Activated CD4-positive, alpha-beta T cell treated with anti-CD3 and anti-CD28 coated beads, Interleukin-2, amount 50 U/mL, for 16 hours (primary cell): Measurements from ENCODE around the gene TPRG1L.

Experiments used
- DNase-seq: peaks from one replicate; pipeline ENCODE4 v3.0.0-alpha.2; 2020

The TPRG1L gene

DNA sequence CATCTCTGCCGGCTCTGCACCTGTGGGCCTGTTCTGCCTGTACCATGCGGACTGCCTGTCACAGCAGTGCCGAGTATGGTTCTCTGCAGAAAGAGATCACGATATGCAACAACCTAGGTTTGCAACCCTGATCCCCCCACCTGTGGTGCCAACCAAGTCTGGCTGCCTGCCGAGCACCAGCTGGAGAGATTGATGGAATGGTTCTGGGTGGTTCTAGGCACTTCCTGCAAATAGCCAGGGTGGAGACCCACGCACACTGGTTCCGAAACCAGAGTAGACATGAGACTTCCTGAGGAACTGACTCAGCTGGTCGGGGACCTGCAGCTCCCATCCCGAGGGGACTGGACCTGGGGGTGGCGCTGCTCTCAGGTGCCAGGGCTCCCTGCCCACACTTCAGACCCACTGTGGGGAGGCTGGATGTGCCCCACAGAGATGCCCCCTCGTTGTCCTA lies 5.4 kb downstream of the TPRG1L start:
- DNase-seq: no peak

DNA sequence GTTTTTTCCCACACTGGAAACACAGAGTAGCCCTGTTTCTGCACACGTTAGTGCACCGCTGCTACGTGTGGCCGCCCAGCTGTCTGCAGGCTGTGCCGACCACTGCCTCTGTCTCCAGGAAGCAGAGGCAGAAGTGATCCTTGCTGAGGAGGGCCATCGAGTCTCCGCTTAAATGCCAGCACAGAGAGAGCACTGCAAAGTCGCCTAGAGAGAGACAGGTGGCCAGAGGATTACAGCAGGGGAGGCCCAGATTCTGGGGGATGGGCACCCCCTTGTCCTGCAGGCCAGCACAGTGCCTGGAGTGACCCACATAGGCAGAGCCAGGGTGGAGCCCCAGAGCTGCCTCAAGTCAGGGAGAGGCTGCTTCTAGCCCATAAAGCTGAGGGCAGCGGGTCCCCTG lies 6.1 kb downstream of the TPRG1L start:
- no peak for DNase-seq

DNA sequence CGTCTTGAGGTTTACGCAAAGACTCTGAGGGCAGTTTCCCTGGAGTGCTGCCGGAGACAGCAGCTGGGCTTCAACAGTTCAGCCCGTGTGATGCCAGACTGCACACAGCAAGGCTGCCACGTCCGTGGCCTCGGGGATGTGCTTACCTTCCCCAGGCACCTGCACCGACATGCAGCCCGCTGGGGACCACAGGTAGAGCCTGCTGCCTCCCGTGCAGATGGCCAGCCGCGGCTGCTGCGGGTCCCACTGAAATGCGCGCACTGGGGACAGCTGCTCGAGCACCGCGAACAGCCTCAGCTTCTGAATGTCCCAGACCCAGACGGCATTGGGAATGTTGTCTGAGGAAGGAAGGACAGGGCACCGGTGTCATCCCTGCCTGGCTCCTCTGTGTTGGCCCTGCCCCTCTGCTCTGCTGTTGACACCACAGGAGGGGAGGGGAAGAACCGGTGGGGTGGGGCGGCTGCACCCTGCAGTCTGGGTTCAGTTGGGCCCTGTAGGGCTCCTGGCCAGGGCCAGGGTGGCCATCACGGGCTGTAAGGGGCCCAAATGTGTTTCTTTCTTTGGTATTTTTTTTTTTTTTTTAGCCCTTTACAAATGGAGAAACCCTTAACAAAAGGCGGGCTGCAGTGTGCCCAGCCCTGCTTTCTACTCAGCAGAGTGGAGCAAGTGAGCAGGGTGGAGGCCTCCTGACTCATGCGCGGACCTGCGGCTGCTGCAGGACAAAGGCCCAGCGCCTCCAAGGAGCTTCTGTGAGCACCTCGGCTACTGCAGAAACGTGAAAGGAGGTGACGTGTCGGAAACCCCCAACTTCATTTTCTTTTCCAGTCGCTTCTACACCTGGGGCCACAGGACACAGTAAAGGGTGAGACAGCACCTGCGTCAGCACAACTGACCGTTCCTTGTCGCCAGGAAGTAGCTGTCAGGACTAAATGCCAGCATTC lies 6.8 kb downstream of the TPRG1L start:
- no peak for DNase-seq

DNA sequence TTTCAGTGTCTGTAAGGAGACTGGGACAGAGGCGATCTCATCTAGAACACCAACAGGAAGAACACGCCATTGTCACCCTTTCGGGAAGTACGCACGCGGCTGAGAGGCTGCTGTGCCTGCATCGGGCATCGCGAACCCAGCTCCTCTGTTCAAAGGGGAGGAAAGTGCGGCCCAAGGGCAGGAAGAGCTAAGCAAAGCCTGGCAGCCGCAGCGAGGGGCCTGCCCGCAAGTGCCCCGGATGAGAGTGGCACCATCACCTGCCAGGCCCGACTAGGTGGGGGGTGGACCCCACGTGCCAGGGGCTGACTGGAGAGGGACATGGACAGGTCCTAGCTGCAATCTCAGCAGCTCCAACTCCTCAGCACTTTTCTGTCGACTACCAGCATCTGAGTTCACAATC lies 7.5 kb downstream of the TPRG1L start:
- no peak for DNase-seq

DNA sequence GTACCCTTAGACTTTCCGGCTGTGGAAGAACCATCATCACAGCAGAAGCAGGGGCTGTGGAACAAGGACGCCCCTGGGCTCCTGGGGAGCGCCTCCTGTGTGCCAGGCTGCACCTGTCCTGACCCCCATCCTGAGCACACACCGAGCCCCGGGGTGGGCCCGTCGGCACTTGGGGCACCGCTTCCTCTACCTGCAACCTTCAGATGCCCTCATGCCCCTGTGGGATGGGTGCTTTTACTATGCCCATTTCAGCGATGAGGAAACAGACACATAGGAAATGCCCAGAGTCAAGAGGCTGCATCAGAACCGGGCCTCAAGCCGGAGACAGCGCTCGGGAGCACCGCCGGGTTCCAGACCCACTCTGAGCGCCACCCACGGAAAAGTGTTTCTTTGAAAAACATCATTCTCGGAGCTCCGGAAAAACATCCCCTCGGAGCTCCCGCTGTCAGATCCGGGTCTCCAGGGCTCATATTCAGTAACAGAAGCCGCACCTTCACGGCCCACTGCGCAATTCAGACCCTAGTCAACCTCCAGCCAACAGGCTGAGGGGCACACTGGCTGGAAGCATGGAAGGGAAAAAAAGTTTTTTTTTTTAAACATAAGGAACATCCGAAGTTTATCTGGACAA lies 8.0 kb downstream of the TPRG1L start:
- no peak for DNase-seq

DNA sequence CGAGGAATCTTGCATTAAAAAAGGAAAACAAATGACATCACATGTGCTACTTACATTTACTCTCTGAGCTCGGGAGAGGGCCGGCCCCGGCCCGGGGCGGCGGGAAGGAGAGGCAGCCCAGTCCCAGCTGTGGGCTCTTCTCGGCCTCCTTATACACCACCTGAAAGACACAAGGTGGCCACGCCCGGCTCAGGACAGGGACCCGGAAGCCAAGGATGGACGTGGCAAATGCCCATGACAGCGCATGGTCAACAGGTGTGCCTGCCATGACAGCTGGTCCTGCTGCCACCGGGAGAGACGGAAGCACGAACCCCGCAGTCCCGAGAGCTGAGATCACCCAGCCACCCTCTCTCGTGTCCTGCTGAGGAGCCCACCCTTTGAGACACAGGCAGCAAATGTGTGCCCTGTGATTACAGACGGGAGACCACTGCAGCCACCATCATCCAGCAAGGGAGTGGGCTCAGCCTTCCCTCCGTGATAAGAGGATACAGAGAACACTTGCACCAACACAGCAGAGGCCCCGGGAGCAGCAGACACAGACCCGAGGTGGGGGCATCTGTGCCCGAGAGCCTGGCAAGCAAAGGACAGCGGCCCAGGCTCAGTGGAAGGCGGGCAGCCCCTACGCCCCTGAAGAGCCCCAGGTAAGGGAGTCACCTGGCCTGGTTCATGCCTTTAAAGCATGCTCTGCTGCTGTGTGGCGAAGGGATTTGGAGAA lies 8.7 kb downstream of the TPRG1L start:
- DNase-seq: no peak

DNA sequence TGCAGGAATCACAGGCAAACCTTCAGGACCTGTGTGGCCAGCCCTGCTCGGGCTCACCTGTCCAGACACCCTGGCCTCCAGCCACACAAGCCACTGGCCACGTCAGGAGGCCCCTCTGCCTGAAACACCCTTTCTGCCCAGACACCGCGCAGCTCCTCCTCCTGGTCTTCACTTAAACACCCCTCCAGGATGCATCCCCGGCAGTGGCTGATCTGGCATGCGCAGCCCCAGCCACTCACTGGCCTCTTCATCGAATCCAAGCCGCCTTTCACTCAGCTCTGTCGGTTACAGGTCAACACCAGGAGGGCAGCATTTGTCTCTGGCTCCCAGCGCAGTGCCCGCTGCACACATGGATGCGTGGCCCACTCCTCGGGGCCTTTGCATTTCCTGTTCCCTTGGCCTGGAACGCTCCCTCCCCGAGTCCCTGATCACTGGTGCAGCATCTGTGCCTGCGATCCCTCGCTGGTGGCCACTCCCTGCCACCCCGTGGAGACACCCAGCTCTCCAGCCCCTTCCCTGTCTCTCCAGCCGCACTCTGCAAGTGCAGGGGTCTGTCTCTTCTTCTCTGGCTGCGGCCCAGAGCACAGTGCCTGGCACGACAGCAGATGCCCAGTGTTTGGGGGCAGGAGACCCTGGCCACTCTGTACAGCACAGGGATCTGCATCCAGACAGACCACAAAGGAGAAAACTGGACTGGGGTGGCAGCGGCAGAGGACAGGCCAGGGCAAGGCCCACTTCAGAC lies 9.4 kb downstream of the TPRG1L start:
- no peak for DNase-seq

DNA sequence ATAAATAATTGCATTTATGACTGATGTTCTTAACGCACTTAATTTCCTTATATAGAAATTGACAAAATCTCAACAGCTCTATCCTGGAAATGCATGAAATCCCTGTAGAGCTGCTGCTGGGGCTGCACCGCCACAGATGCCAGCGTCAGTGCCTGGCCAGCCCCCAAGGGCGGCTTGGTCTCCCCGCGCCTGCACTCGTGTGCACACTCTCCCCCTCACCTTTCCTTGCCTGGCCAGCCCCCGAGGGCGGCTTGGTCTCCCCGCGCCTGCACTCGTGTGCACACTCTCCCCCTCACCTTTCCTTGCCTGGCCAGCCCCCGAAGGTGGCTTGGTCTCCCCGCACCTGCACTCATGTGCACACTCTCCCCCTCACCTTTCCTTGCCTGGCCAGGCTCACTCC lies 11.3 kb downstream of the TPRG1L start:
- no peak for DNase-seq

DNA sequence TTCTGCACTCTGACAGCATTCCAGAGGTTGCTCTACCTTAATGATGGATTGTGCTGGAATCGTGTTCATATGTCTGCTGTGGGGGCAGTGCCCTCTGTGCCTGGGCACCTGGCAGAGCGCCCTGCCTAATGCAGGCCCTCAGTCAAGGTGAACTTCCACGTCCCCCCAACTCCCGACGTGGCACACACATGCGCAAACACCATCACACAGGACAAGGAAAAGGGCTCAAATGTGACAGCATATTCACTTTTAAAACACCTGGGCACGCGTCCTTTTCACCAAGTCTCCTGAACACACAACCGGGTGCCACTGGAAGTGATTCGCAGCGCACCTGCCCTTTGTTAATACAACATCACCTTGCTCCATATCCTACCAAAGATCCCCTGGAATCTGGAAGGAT lies 11.7 kb downstream of the TPRG1L start:
- DNase-seq: no peak

DNA sequence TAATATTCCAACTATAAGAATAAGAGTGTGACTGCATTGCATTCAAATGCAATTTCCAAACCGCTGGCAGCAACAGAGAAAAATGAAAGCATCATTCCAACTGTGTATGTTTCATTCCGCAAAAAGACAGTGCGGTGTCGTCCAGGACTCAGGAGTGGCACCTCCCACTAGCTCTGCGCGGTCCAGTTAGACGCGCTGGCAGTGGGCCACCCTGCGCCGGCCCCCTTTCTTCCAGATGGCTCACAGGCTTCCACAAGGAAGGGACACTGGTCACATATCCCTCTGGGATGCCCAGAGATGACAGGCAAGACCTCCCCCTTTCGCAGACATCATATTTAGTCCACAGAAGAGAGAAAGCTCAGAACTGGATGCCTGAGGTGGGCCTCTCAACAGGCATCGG lies 13.2 kb downstream of the TPRG1L start:
- DNase-seq: no peak

DNA sequence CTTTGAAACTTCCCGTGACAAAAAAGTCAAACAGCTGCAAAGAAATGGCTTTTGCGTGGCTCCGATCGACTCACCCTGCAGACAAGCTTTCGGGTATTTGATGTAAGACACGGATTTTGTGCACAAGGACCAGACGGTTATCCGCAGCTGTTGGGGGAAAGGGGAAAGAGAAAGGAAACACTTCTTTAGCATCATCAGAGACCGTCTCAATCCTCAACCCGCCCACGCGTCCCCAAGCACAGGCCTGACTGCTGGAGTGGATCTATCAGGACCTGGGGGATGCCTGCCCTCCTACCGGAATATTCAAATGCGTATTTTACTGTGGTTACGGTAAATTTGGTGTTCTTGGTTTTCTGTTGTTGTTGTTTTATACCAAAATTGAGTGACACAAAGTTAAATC lies 13.9 kb downstream of the TPRG1L start:
- DNase-seq: no peak

DNA sequence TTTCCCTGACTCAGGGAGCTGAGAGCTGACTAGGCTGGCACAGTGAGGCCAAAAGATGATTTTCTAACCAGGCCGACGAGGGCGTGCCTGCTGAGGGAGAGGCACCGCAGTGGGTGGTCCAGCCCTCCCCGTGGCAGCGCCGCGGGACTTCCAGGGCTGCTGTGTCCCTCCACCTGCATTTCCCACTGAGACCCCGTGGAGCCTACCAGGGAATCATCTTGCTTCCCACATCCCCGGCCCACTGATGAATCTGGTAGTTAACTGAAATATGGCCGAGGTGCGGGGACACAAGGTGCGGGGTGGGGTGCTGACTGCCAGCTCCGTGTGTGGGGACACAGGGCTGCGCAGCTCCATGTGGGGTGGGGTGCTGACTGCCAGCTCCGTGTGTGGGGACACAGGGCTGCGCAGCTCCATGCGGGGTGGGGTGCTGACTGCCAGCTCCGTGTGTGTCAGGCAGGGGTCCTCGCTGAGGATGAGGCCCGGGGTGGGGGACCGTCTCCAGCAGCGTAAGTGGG lies 14.6 kb downstream of the TPRG1L start:
- no peak for DNase-seq

DNA sequence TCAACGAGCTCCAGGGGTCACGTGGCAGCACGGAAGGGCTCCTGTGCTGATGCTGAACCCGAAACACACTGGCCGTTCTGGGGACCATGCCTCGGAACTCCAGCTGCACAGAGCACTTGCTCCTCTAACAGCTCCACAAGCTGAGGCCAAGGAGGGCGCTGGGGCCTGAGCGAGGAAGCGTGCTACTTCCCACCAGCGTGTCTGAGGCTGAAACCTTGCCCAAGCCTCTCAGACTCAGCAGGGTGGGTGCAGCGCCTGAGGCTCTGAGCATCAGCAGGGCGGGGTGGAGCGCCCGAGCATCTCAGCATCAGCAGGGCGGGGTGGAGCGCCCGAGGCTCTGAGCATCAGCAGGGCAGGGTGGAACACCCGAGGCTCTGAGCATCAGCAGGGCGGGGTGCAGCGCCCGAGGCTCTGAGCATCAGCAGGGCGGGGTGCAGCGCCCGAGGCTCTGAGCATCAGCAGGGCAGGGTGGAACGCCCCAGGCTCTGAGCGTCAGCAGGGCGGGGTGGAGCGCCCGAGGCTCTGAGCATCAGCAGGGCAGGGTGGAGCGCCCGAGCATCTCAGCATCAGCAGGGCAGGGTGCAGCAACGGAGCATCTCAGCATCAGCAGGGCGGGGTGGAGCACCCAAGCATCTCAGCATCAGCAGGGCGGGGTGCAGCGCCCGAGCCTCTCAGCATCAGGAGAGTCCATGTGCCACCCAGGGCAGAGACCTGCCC lies 15.5 kb downstream of the TPRG1L start:
- DNase-seq: no peak

DNA sequence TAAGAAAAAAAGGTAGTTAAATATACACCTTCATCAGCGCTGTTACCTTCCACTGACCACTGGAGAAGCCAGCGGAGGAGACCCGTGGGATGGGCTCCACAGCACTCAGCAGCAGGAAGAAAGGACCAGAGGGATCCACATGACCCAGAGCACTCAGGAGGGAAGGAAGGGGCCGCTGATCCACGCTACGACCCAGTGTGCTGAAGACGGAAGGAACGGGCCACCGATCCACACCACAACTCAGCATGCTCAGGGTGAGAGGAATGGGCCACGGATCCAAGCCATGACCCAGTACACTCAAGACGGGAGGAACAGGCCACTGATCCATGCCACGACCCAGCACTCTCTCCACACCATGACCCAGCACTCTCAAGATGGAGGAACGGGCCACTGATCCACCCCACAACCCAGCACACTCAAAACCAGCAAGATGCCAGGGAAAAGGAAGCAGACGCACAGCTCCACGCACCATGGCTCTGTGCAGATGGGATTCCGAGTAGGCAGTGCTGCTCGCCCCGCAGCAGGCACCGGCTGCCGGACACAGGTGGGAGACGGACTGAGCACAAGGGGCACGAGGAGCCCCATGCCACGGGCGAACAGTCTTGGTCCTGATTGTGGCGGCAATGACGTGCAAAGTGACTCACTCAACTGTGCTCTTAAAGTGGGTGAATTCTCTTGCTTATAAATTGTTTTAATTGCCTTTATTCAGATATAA lies 16.4 kb downstream of the TPRG1L start:
- no peak for DNase-seq

DNA sequence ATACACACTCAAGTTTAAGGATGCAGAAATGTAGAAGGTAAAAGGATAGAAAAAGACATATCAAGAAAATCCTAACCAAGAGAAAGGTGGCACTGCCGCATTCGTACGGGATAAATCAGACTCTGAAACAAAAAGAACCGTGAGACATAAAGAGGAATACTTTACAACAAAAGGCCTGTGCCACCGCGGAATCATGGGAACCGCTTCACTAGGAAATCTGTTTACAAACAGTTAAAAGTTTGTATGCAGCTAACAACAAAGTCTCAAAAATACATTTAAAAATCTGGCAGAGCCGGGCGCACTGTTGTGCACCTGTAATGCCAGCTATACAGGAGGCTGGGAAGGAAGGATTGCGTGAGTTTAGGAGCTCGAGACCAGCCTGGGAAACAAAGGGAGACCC lies 17.0 kb downstream of the TPRG1L start:
- no peak for DNase-seq

DNA sequence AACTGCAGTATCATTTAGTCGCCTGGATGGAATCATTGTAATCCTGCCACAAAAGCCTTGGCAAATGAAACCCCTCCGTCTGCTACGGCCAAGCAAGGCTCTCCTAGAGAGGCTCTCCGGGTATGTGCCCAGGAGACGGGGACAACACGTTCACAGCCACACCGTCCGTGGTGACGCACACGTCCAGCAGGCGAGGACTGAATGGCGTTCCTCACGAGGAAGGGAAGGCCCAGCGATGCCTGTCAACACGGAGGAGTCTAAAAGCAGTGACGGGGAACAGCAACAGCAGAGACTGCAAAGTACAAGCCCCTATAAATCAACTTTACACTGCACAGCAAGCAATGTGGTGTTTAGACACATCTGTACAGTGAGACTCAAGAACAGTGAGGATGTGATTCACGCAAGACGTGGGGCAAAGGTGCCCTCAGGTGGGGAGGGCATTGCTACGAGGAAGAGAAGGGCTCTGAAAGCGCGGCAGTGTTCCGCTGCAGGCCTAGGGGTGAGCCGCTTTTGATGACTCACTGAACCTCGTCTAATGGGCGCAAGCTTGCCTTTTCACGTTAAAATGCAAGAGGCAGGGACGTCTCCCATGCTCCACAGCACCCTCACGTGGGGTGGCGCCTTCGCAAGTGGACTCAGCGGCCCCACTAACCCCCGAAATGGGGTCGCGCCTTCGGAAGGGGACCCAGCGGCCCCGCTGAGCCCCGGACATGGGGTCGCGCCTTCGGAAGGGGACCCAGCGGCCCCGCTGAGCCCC lies 18.3 kb downstream of the TPRG1L start:
- no peak for DNase-seq

DNA sequence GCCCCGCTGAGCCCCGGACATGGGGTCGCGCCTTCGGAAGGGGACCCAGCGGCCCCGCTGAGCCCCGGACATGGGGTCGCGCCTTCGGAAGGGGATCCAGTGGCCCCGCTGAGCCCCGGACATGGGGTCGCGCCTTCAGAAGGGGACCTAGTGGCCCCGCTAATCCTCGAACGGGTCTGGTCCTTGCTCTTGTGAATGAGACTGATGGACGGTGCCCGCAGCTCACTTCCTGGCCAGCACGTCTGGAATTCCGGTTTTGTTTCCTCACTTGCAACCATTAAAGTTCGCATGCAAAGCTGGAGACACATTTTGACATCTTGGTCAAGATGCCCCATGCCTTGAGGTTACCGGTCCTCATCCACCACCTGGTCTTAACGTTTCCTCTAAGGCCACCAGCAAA lies 19.5 kb downstream of the TPRG1L start:
- no peak for DNase-seq

DNA sequence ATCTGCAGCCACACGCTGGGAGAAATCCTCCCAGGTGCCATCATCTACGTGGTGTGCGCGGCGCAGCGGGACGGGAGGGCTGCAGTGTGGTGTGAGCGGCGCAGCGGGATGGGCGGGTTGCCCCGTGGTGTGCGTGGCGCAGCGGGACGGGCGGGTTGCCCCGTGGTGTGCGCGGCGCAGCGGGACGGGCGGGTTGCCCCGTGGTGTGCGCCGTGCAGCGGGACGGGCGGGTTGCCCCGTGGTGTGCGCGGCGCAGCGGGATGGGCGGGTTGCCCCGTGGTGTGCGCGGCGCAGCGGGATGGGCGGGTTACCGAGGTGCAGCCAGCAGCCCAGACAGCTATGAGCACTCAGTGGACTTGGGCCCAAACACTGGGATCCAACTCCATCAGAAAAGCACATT lies 20.4 kb downstream of the TPRG1L start:
- no peak for DNase-seq

DNA sequence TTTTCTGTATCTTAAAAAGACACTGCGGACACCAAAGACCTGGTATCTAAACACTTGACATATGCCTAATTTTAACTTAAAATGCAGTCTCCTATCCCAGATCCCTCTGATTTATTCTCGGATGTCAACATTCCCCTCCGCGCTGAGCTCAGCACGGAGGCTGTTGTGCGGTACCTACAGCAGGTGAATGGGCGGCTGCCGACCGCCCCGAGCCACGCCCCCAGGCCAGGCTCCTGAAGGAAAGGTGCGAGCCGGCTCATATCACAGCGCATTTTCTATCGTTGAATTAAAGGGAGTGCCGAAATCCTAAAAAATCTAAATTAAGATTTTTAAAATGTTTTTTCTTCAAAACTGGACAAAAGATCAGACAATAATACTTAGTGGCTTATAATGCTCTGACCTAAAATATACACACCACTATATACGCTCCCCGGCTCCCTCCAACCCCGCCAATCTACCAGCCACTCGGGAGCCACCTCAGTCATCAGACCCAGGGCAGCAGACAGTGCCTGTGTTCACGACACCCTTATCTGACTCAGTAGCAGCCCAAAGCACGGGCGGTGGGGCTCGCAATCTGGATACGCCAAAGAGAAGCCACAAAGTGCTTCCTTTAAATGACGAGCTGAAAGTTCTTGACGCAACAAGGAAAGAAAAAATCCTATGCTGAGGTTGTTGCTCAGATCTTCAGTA lies 21.0 kb downstream of the TPRG1L start:
- no peak for DNase-seq

DNA sequence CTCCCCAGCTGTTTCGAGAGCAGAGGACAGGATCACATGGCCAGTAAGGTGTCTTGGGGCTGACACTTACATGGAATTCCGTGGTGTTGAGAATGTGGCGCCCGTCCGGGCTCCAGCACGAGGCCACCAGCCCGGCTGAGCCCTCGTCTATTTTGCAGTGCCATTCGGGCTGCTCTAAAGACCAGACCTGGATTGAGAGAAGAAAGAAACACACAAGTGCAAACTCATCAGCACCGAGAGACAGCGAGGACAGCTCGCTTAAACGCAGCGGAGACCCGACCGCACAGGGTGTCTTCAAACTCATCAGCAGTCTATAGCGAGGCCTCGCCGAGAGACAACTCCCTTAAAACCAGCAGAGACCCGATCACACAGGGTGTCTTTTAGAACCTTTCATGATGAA lies 21.8 kb downstream of the TPRG1L start:
- DNase-seq: no peak
